ENCODE measurements around the gene GPD1L. TPM values are rescaled to one million over a fixed set of nuclear protein-coding genes. Genes with fewer than 3 reads are reported as not detected.

GPD1L gene
- total and polyA plus RNA-seq, 2 of the 4 experiments (the other 2 are of a cell fraction) = 3.9 to 7.9 TPM

GRCh38 chr3:32113981-32114545 is 7.6 kb downstream of the GPD1L start:
- DNase-seq (no peak), ATAC-seq (ENCODE audit: low read depth) (no peak)
- H3K36me3 ChIP-seq (ENCODE audit: control insufficient read depth, insufficient read depth, low read length) = no peaks in the 10 kb centered on the region
- H4K5ac ChIP-seq (ENCODE audit: low read depth, low read length) = no peak overlapping the region
- no CpG with 5 or more reads among the region's 3 CpGs for WGBS, 2 experiments (ENCODE audit: extremely low coverage in 2 of 2, insufficient read length in 1 of 2)
- no TSS peak for BruUV-seq (replicated peaks)
- intact Hi-C loops (cut with micrococcal nuclease) = no loop called here
- H3K4me1 ChIP-seq (ENCODE audit: control insufficient read depth, insufficient read depth, low read length) = peaks cover 3% of the 10 kb centered on the region; the same call in 1 of the 2 replicates
- H3K9ac ChIP-seq (ENCODE audit: low read depth, low read length) = no peak overlapping the region
- CTCF ChIA-PET = no interaction called here
- no peak overlapping the region for H3K56ac ChIP-seq (ENCODE audit: extremely low read depth, insufficient read depth, low read length)
- no peak overlapping the region for H3K23ac ChIP-seq (ENCODE audit: low read depth, low read length)
- H4K20me1 ChIP-seq (ENCODE audit: insufficient read depth, low read length) = no peaks in the 10 kb centered on the region
- dilution Hi-C loops (cut with HindIII; ENCODE audit: low sequenced_read_pairs, unreplicated experiment) = no loop called here
- H3K4ac ChIP-seq (ENCODE audit: low read depth, low read length) = no peak overlapping the region
- H3K9me3 ChIP-seq (ENCODE audit: control insufficient read depth, insufficient read depth, low read length) = no peaks in the 10 kb centered on the region
- no peak overlapping the region for H3K4me2 ChIP-seq (ENCODE audit: low read depth, low read length)
- no peak overlapping the region for H3K27ac ChIP-seq (ENCODE audit: insufficient read depth, low read length)
- H2AFZ ChIP-seq (replicated peaks; ENCODE audit: low read length, poor library complexity) = no peak overlapping the region
- H3K9me1 ChIP-seq (ENCODE audit: insufficient read depth, low read length) = no peaks in the 10 kb centered on the region
- no peak overlapping the region for H2BK120ac ChIP-seq (ENCODE audit: low read depth, low read length)
- in situ Hi-C loops (cut with MboI; ENCODE audit: low sequenced_read_pairs) = no loop called here
- no peak for TF ChIP-seq CEBPB (IDR thresholded peaks at IDR 0.05; ENCODE audit: low read depth, low read length)
- no peak for TF ChIP-seq FOS (IDR thresholded peaks at IDR 0.05; ENCODE audit: low read depth, low read length)
- TF ChIP-seq, protein P1, sequence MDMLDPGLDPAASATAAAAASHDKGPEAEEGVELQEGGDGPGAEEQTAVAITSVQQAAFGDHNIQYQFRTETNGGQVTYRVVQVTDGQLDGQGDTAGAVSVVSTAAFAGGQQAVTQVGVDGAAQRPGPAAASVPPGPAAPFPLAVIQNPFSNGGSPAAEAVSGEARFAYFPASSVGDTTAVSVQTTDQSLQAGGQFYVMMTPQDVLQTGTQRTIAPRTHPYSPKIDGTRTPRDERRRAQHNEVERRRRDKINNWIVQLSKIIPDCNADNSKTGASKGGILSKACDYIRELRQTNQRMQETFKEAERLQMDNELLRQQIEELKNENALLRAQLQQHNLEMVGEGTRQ (IDR thresholded peaks at IDR 0.05; ENCODE audit: low read depth, low read length) = no peak
- no peak for TF ChIP-seq RFX5 (IDR thresholded peaks at IDR 0.05; ENCODE audit: low read depth, low read length)
- TF ChIP-seq MAZ (IDR thresholded peaks at IDR 0.05; ENCODE audit: borderline replicate concordance, low read depth, low read length) = no peak
- TF ChIP-seq, protein P2, sequence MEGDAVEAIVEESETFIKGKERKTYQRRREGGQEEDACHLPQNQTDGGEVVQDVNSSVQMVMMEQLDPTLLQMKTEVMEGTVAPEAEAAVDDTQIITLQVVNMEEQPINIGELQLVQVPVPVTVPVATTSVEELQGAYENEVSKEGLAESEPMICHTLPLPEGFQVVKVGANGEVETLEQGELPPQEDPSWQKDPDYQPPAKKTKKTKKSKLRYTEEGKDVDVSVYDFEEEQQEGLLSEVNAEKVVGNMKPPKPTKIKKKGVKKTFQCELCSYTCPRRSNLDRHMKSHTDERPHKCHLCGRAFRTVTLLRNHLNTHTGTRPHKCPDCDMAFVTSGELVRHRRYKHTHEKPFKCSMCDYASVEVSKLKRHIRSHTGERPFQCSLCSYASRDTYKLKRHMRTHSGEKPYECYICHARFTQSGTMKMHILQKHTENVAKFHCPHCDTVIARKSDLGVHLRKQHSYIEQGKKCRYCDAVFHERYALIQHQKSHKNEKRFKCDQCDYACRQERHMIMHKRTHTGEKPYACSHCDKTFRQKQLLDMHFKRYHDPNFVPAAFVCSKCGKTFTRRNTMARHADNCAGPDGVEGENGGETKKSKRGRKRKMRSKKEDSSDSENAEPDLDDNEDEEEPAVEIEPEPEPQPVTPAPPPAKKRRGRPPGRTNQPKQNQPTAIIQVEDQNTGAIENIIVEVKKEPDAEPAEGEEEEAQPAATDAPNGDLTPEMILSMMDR (conservative IDR thresholded peaks at IDR 0.05; ENCODE audit: low read depth, low read length) = no peak
- no peak for TF ChIP-seq NFE2L2 (IDR thresholded peaks at IDR 0.05; ENCODE audit: low read depth, low read length)
- TF ChIP-seq MXI1 (IDR thresholded peaks at IDR 0.05; ENCODE audit: borderline replicate concordance, low read depth, low read length) = no peak
- no peak overlapping the region for H2BK5ac ChIP-seq (ENCODE audit: low read depth, low read length, poor library complexity, severe bottlenecking)
- no peaks in the 10 kb centered on the region for H3K79me1 ChIP-seq (ENCODE audit: low read depth in 1 of 2, low read length in 2 of 2)
- no peak overlapping the region for H2BK15ac ChIP-seq (ENCODE audit: low read depth, low read length)
- H2AK9ac ChIP-seq (replicated peaks; ENCODE audit: low read depth, low read length, poor library complexity) = no peak overlapping the region
- POLR2A ChIA-PET (ENCODE audit: unreplicated experiment) = no interaction called here
- no peak overlapping the region for H3K18ac ChIP-seq (ENCODE audit: low read depth, low read length)
- no peak overlapping the region for H4K8ac ChIP-seq (ENCODE audit: low read depth in 2 of 2, low read length in 2 of 2)
- H2BK20ac ChIP-seq (ENCODE audit: low read depth, low read length) = no peak overlapping the region
- H3K4me3 ChIP-seq (ENCODE audit: insufficient read depth, low read depth, low read length) = no peak overlapping the region
- H4K91ac ChIP-seq (ENCODE audit: insufficient read depth, low read depth, low read length) = no peak overlapping the region
- no peak overlapping the region for H2AK5ac ChIP-seq (ENCODE audit: low read depth, low read length)
- no peaks in the 10 kb centered on the region for H3K27me3 ChIP-seq (ENCODE audit: control insufficient read depth, insufficient read depth, low read length)
- H3K14ac ChIP-seq (replicated peaks; ENCODE audit: low read depth, low read length) = no peak overlapping the region
